GM23338 (cell line): ENCODE results near the gene NUP43. TPM values are rescaled to one million over a fixed set of nuclear protein-coding genes. Genes with fewer than 3 reads are reported as not detected.

ENCODE experiments used
- ATAC-seq: fragments of 200-7000 bp; cut with Tn5 transposase; 3 replicates; pipeline ENCODE4 v1.9.1; 2020
- DNase-seq: peaks from one replicate; pipeline ENCODE4 v3.0.0-alpha.2; 2015; ENCODE audit warnings: low spot score
- H2AFZ ChIP-seq: fragments of 200-600 bp; sonication (generic); 2 replicates; pipeline ENCODE4 v1.8.0; 2016; ENCODE audit warnings: antibody characterized with exemption, mild to moderate bottlenecking, moderate library complexity
- H3F3A ChIP-seq: fragments of 200-600 bp; sonication (generic); replicated peaks from 2 replicates; pipeline ENCODE4 v1.8.0; 2017; ENCODE audit warnings: antibody characterized with exemption, mixed run types, low read depth
- H3K27ac ChIP-seq: fragments of 200-600 bp; sonication (generic); 2 replicates; pipeline ENCODE4 v1.6.1; 2016; ENCODE audit warnings: low read depth
- H3K27me3 ChIP-seq: fragments of 200-600 bp; sonication (generic); 2 replicates; pipeline ENCODE4 v1.8.0; 2016; ENCODE audit warnings: mild to moderate bottlenecking, mixed run types, moderate library complexity; ENCODE audit not compliant: insufficient read depth
- H3K36me3 ChIP-seq: fragments of 200-600 bp; sonication (generic); 2 replicates; pipeline ENCODE4 v1.8.0; 2016; ENCODE audit warnings: mild to moderate bottlenecking; ENCODE audit not compliant: insufficient read depth
- H3K4me1 ChIP-seq: fragments of 200-600 bp; sonication (generic); 2 replicates; pipeline ENCODE4 v1.8.0; 2016; ENCODE audit warnings: mild to moderate bottlenecking, moderate library complexity; ENCODE audit not compliant: insufficient read depth
- H3K4me2 ChIP-seq: fragments of 200-600 bp; sonication (generic); 2 replicates; pipeline ENCODE4 v1.7.1; 2017; ENCODE audit warnings: mixed run types
- H3K4me3 ChIP-seq: fragments of 200-600 bp; sonication (generic); 2 replicates; pipeline ENCODE4 v1.6.1; 2016; ENCODE audit warnings: mixed run types
- H3K79me2 ChIP-seq: fragments of 200-600 bp; sonication (generic); replicated peaks from 2 replicates; pipeline ENCODE4 v1.8.0; 2017; ENCODE audit warnings: mild to moderate bottlenecking; ENCODE audit not compliant: insufficient read depth
- H3K9me2 ChIP-seq: fragments of 200-600 bp; sonication (generic); 2 replicates; pipeline ENCODE4 v1.8.0; 2017; ENCODE audit not compliant: insufficient read depth
- H4K20me1 ChIP-seq: fragments of 200-600 bp; sonication (generic); replicated peaks from 2 replicates; pipeline ENCODE4 v1.8.0; 2017; ENCODE audit warnings: mild to moderate bottlenecking; ENCODE audit not compliant: insufficient read depth
- H3K27ac Mint-ChIP-seq: 2 replicates; pipeline ENCODE4 v1.8.0; 2020; ENCODE audit warnings: inconsistent platforms, mild to moderate bottlenecking, moderate library complexity, mixed read lengths
- H3K27me3 Mint-ChIP-seq: 3 replicates; pipeline ENCODE4 v1.8.0; 2022; ENCODE audit warnings: low read depth, mild to moderate bottlenecking, moderate library complexity, mixed read lengths, inconsistent platforms; ENCODE audit not compliant: insufficient read depth, poor library complexity
- H3K36me3 Mint-ChIP-seq: 3 replicates; pipeline ENCODE4 v1.8.0; 2021; ENCODE audit warnings: low read depth, mild to moderate bottlenecking, inconsistent platforms, moderate library complexity, mixed read lengths
- H3K4me1 Mint-ChIP-seq: 3 replicates; pipeline ENCODE4 v1.8.0; 2020; ENCODE audit warnings: mild to moderate bottlenecking, inconsistent platforms, mixed read lengths
- H3K4me3 Mint-ChIP-seq: 3 replicates; pipeline ENCODE4 v1.8.0; 2021; ENCODE audit warnings: moderate library complexity, mild to moderate bottlenecking, inconsistent platforms, mixed read lengths
- H3K9me3 Mint-ChIP-seq: 3 replicates; pipeline ENCODE4 v1.8.0; 2020; ENCODE audit warnings: moderate library complexity, mild to moderate bottlenecking, inconsistent platforms, mixed read lengths
- CREB1 ChIP-seq: fragments of 250-450 bp; sonication (Bioruptor Pico); IDR thresholded peaks from 2 replicates; pipeline ENCODE4 v1.5.0; 2020; ENCODE audit warnings: low read depth, mild to moderate bottlenecking, moderate library complexity
- CTCF ChIP-seq, 2 experiments: fragments of 200-600 bp in 1 of 2; sonication (generic) in 1 of 2; conservative IDR thresholded peaks; 2 replicates each; pipeline versions ENCODE4 v1.5.1 to v1.6.1; 2016 to 2017; ENCODE audit warnings: antibody characterized with exemption in 2 of 2, low read depth in 2 of 2, mild to moderate bottlenecking in 2 of 2, moderate library complexity in 1 of 2
- ETS1 ChIP-seq: IDR thresholded peaks from 2 replicates; pipeline ENCODE4 v1.6.1; 2016; ENCODE audit warnings: antibody characterized with exemption
- EZH2 ChIP-seq: fragments of 200-600 bp; sonication (generic); IDR thresholded peaks from one replicate; pipeline ENCODE4 v1.8.0; 2017; ENCODE audit warnings: antibody characterized with exemption, mild to moderate bottlenecking, low read depth; ENCODE audit not compliant: unreplicated experiment
- EZH2phosphoT487 ChIP-seq: fragments of 200-600 bp; sonication (generic); IDR thresholded peaks from one replicate; pipeline ENCODE4 v1.8.1; 2018; ENCODE audit warnings: antibody characterized with exemption; ENCODE audit not compliant: unreplicated experiment
- JUNB ChIP-seq: IDR thresholded peaks from one replicate; pipeline ENCODE4 v1.6.1; 2016; ENCODE audit warnings: antibody characterized with exemption; ENCODE audit not compliant: unreplicated experiment
- NANOG ChIP-seq: IDR thresholded peaks from 2 replicates; pipeline ENCODE4 v1.6.1; 2016; ENCODE audit warnings: antibody characterized with exemption, borderline replicate concordance
- POLR2AphosphoS5 ChIP-seq: IDR thresholded peaks from 2 replicates; pipeline ENCODE4 v1.6.1; 2016; ENCODE audit warnings: antibody characterized with exemption, low read depth
- REST ChIP-seq: IDR thresholded peaks from one replicate; pipeline ENCODE4 v1.6.1; 2018; ENCODE audit warnings: antibody characterized with exemption; ENCODE audit not compliant: unreplicated experiment
- STAT1 ChIP-seq: IDR thresholded peaks from one replicate; pipeline ENCODE4 v1.6.1; 2016; ENCODE audit warnings: antibody characterized with exemption; ENCODE audit not compliant: unreplicated experiment
- ZNF114 ChIP-seq: fragments of 250-450 bp; sonication (Bioruptor Pico); IDR thresholded peaks from 2 replicates; pipeline ENCODE4 v1.5.0; 2020; ENCODE audit warnings: mild to moderate bottlenecking, moderate library complexity
- ZNF331 ChIP-seq: fragments of 250-450 bp; sonication (Bioruptor Pico); IDR thresholded peaks from 2 replicates; pipeline ENCODE4 v1.5.0; 2020; ENCODE audit warnings: low read depth, mild to moderate bottlenecking, moderate library complexity
- ZNF462 ChIP-seq: fragments of 250-450 bp; sonication (Bioruptor Pico); IDR thresholded peaks from 2 replicates; pipeline ENCODE4 v1.5.0; 2020; ENCODE audit warnings: mild to moderate bottlenecking, moderate library complexity
- polyA plus RNA-seq: library from polyadenylated mRNA; unstranded; fragments of >200 nt; fragmentation: Nextera tagmentation; extraction: Ambion mirVana; gene quantifications from 2 replicates; pipeline ENCODE4 v1.2.1, GENCODE V29; 2016
- total RNA-seq: library from RNA; depleted of rRNA; stranded (reverse); fragments of >200 nt; shearing (Covaris generic); gene quantifications from 2 replicates; pipeline ENCODE4 v1.2.3, GENCODE V29; 2014

The NUP43 gene
- total and polyA plus RNA-seq, 2 experiments from 2014 or later = 23.4 to 71.8 TPM

GRCh38 chr6:149727793-149728498, 18.4 kb downstream of the NUP43 start (continued):
- TF ChIP-seq ETS1 (no peak), ZNF114 (no peak), EZH2phosphoT487 (no peak), REST (no peak), CREB1 (CRISPR knock-in tag) (no peak), CTCF (conservative IDR thresholded peaks at IDR 0.05; ENCODE audit: low read depth in 2 of 2) (no peak), NANOG (no peak), ZNF331 (CRISPR knock-in tag) (no peak), STAT1 (no peak), EZH2 (no peak), JUNB (no peak)

GRCh38 chr6:149725785-149726184, 20.5 kb downstream of the NUP43 start:
- ATAC-seq = no peak
- H3K4me3 ChIP-seq = no peak overlapping the region
- no peaks in the 10 kb centered on the region; the same call in 1 of the 2 replicates for H4K20me1 ChIP-seq
- H3K79me2 ChIP-seq = no peaks in the 10 kb centered on the region
- Mint-ChIP-seq H3K36me3 (peaks cover 49% of the 10 kb centered on the region), H3K27ac (no peak overlapping the region), H3K4me1 (no peaks in the 10 kb centered on the region), H3K9me3 (no peaks in the 10 kb centered on the region), H3K4me3 (no peak overlapping the region), H3K27me3 (peaks cover 1% of the 10 kb centered on the region)
- H2AFZ ChIP-seq = no peak overlapping the region
- H3F3A ChIP-seq = peaks cover 6% of the 10 kb centered on the region
- H3K36me3 ChIP-seq = peaks cover 36% of the 10 kb centered on the region
- H3K9me2 ChIP-seq = no peaks in the 10 kb centered on the region
- H3K4me1 ChIP-seq = no peaks in the 10 kb centered on the region
- no peak overlapping the region for H3K27ac ChIP-seq
- H3K27me3 ChIP-seq = no peaks in the 10 kb centered on the region
- H3K4me2 ChIP-seq = no peak overlapping the region
- no peak for DNase-seq
- TF ChIP-seq STAT1 = no peak
- TF ChIP-seq NANOG = no peak
- no peak for TF ChIP-seq POLR2AphosphoS5
- TF ChIP-seq ZNF462 (CRISPR knock-in tag) = no peak
